Neural progenitor cell (in vitro differentiated cells): ENCODE results near the gene INCA1.

ENCODE experiments used
- CTCF ChIP-seq: fragments of 200-600 bp; sonication (generic); IDR thresholded peaks from 2 replicates; pipeline ENCODE4 v1.5.1; 2017; ENCODE audit warnings: antibody characterized with exemption, mild to moderate bottlenecking
- EZH2 ChIP-seq: fragments of 200-600 bp; sonication (generic); IDR thresholded peaks from 2 replicates; pipeline ENCODE4 v1.6.1; 2017; ENCODE audit warnings: antibody characterized with exemption, mild to moderate bottlenecking, moderate library complexity

- no peak for TF ChIP-seq CTCF
- no peak for TF ChIP-seq EZH2
These were observed 47.8 kb downstream of the INCA1 start for GRCh38 chr17:4949321-4950074.
